Heart right ventricle (tissue), 16 donors: ENCODE data around the gene C1R. TPM values are rescaled to one million over a fixed set of nuclear protein-coding genes. Genes with fewer than 3 reads are reported as not detected.

Experiments
- ATAC-seq, 8 donors: fragments of 200-7000 bp; cut with Tn5 transposase; one replicate each; pipeline ENCODE4 v1.9.1; 2020; ENCODE audit warnings: mild to moderate bottlenecking in 8 of 8, moderate library complexity in 8 of 8, moderate number of reproducible peaks in 1 of 8
- DNase-seq, 2 donors: peaks; one replicate each; pipeline ENCODE4 v3.0.0-alpha.2; 2020
- H3K27ac ChIP-seq, 10 donors: fragments of 200-600 bp; sonication (generic) in 2 of 10; one replicate each; pipeline versions ENCODE4 v1.5.0 to v1.8.0; 2020 to 2022; ENCODE audit warnings: mild to moderate bottlenecking in 3 of 10
- H3K27me3 ChIP-seq, 7 donors: fragments of 200-600 bp; one replicate each; pipeline ENCODE4 v1.8.0; 2021 to 2022; ENCODE audit warnings: mild to moderate bottlenecking in 2 of 7
- H3K36me3 ChIP-seq, 9 donors: fragments of 200-600 bp; sonication (generic) in 1 of 9; one replicate each; pipeline versions ENCODE4 v1.5.0 to v1.8.0; 2020 to 2022; ENCODE audit warnings: mild to moderate bottlenecking in 2 of 9
- H3K4me1 ChIP-seq, 9 donors: fragments of 200-600 bp; sonication (generic) in 1 of 9; one replicate each; pipeline versions ENCODE4 v1.5.0 to v1.8.0; 2020 to 2022; ENCODE audit warnings: mild to moderate bottlenecking in 4 of 9
- H3K4me3 ChIP-seq, 10 donors: fragments of 200-600 bp; sonication (generic) in 2 of 10; one replicate each; pipeline versions ENCODE4 v1.5.0 to v1.8.0; 2020 to 2022; ENCODE audit warnings: mild to moderate bottlenecking in 7 of 10, moderate library complexity in 2 of 10
- H3K9me3 ChIP-seq, 11 donors: fragments of 200-600 bp in 10 of 11; sonication (generic) in 2 of 11; one replicate each; pipeline versions ENCODE4 v1.5.0 to v1.8.0; 2013 to 2022; ENCODE audit warnings: mild to moderate bottlenecking in 2 of 11, control low read depth in 1 of 11, moderate library complexity in 1 of 11
- WGBS, 2 donors: extraction: QIAGEN DNeasy Blood & Tissue Kit; methylation state at CpG; one replicate each; pipeline ENCODE4 v1.1.7; 2013; ENCODE audit warnings: inconsistent platforms in 1 of 2; 5-methylcytosine and 5-hydroxymethylcytosine counted together
- intact Hi-C, 10 donors: fragments of 100-400 bp; cut with DNase I; formaldehyde crosslinking; loops; one replicate each; pipeline versions ENCODE4 v1.11.1 to v1.14.2; 2022
- polyA plus RNA-seq, 2 donors: library from polyadenylated mRNA; stranded (reverse); fragments of 200-250 nt; gene quantifications; one replicate each; pipeline ENCODE4 v1.2.3, GENCODE V29; 2013
- total RNA-seq, 10 donors: library from RNA; stranded (reverse); fragmentation: NEBNext Ultra II Directional in 3 of 10; extraction: Animal tissue kit (Norgen Biotek cat#: 25700) in 3 of 10; gene quantifications; one replicate each; pipeline versions ENCODE4 v1.2.1 to v1.2.4, GENCODE V29; 2021 to 2023
- TF ChIP-seq, protein P1 (sequence below), 9 donors: fragments of 200-600 bp; sonication (generic) in 2 of 9; IDR thresholded peaks; one replicate each; pipeline versions ENCODE4 v1.5.0 to v1.8.0; 2021 to 2022; ENCODE audit warnings: antibody characterized with exemption in 9 of 9, mild to moderate bottlenecking in 5 of 9, moderate library complexity in 1 of 9
- donor health status: Arrhythmogenic right ventricular cardiomyopathy.
- donor health status: ischemic (EF 13 %, LVEDD 7.1; RV severe dilation, severe dysfunction).
- donor health status: healthy with polysubstance abuse.
- donor health status: DM: no; HTN: yes; CAD: no.
- donor health status: DM: no; HTN: no; CAD: no.
- donor health status: ischemic (EF 25% LVEDD 6.9; RV normal size, moderate dysfunction).
- donor health status: ischemic (EF 25% LVEDD 5.7; RV mildly dilated, moderate dysfunction).
- donor health status: healthy.
- donor health status: DM: yes; HTN: yes; CAD: no.
- donor health status: Ischemic cardiomyopathy.
- donor health status: ischemic (EF 35%, LVEDD 5.7; RV mildly dilated, moderate dysfunction).
- donor health status: nonischemic (EF 11% LVEDD 7.7; RV severe dilation, severe dysfunction).
- donor health status: DM: yes; HTN: yes; CAD: no.
- donor health status: PGD.
- donor health status: ischemic (EF 29% LVEDD 5.4; RV normal size, mild dysfunction).
- donor health status: nonischemic (EF 23%, LVEDD 6.1; RV moderate dilation, normal function).

Gene C1R
- total and polyA plus RNA-seq, 12 donors: 19.9 to 238 (median 71.9) TPM

DNA sequence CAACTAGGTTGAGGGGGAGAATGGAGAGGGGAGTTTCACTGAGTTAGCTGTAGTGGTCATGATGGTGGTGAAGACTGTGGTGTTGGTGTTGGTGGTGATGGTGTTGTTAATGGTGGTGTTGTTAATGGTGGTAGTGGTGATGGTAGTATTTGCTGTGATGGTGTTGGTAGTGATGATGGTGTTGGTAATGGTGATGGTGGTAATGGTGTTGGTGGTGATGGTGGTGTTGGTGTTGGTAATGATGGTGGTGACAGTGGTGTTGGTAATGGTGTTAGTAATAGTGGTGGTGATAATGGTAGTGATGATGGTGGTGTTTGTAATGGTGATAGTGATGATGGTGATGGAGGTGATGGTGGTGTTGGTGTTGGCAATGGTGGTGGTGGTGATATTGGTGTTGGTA, 9.1 kb downstream of the C1R start:
- H3K4me1 ChIP-seq: peaks cover 0 to 10% (median 0%) of the 10 kb centered on the region in 9 donors
- H3K36me3 ChIP-seq: peaks cover 0 to 63% (median 4%) of the 10 kb centered on the region in 9 donors

DNA sequence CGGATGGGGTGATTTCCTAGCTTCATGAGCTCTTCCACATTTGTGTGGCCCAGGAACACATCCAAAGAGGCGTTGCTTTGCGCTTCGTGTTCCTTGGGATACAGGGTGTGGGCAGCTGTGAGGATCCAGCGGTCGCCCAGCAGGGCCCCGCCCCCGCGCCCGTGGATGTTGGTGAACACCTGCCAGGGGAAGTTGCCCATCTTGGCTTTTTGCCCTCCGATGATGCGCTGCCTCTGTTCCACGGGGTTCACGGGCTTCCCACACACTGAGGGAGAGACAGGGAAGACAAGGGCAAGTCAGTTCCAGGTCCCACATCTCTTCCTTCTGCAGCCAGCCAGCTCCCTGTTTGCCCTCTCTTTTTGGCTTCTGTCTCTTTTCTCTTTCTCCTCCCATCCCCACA, 11.2 kb downstream of the C1R start:
- peaks cover 0 to 10% (median 0%) of the 10 kb centered on the region in 9 donors for H3K4me1 ChIP-seq
- H3K27ac ChIP-seq: no peak overlapping the region
- ATAC-seq: peak in 1 of 8 donors; percentile 44

More for the DNA sequence above, 9.1 kb downstream of the C1R start:
- H3K27me3 ChIP-seq: no peaks in the 10 kb centered on the region
- no peak for DNase-seq
- H3K27ac ChIP-seq: no peak overlapping the region
- H3K9me3 ChIP-seq: no peaks in the 10 kb centered on the region
- ATAC-seq: no peak
- no peak overlapping the region for H3K4me3 ChIP-seq
- intact Hi-C loops: no loop called here
- TF ChIP-seq, protein P1, sequence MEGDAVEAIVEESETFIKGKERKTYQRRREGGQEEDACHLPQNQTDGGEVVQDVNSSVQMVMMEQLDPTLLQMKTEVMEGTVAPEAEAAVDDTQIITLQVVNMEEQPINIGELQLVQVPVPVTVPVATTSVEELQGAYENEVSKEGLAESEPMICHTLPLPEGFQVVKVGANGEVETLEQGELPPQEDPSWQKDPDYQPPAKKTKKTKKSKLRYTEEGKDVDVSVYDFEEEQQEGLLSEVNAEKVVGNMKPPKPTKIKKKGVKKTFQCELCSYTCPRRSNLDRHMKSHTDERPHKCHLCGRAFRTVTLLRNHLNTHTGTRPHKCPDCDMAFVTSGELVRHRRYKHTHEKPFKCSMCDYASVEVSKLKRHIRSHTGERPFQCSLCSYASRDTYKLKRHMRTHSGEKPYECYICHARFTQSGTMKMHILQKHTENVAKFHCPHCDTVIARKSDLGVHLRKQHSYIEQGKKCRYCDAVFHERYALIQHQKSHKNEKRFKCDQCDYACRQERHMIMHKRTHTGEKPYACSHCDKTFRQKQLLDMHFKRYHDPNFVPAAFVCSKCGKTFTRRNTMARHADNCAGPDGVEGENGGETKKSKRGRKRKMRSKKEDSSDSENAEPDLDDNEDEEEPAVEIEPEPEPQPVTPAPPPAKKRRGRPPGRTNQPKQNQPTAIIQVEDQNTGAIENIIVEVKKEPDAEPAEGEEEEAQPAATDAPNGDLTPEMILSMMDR (IDR thresholded peaks at IDR 0.05): no peak

DNA sequence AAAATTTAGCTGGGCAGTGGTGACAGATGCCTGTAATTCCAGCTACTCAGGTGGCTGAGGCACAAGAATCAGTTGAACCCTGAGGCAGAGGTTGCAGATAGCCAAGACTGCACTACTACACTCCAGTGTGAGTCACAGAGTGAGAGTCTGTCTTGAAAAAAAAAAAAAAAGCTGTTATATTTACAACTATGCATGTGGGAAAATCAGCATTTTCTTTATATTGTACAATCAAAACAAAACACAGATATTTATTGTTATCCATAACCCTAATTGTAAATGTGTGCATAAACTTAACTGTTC, 12.5 kb downstream of the C1R start:
- TF ChIP-seq, protein P1 (IDR thresholded peaks at IDR 0.05): no peak
- DNase-seq (no peak), ATAC-seq (peak in 3 of 8 donors; percentile 20 to 63 (median 59))
- Histone ChIP-seq H3K4me1 (peaks cover 0 to 10% (median 0%) of the 10 kb centered on the region in 9 donors), H3K36me3 (peaks cover 0 to 37% (median 0%) of the 10 kb centered on the region in 9 donors), H3K9me3 (no peaks in the 10 kb centered on the region), H3K4me3 (no peak overlapping the region), H3K27ac (peak overlapping the region in 4 of 10 donors; percentile 23 to 45 (median 35)), H3K27me3 (no peaks in the 10 kb centered on the region)
- intact Hi-C loops: no loop called here

More for the DNA sequence above, 11.2 kb downstream of the C1R start:
- DNase-seq: no peak
- H3K4me3 ChIP-seq: no peak overlapping the region
- intact Hi-C loops: no loop called here
- H3K27me3 ChIP-seq: no peaks in the 10 kb centered on the region
- peaks cover 0 to 42% (median 4%) of the 10 kb centered on the region in 9 donors for H3K36me3 ChIP-seq
- no peaks in the 10 kb centered on the region for H3K9me3 ChIP-seq
- 85 to 92% methylated on average over 14 of the region's 14 CpGs for WGBS, 2 donors
- TF ChIP-seq, protein P1 (IDR thresholded peaks at IDR 0.05): no peak

DNA sequence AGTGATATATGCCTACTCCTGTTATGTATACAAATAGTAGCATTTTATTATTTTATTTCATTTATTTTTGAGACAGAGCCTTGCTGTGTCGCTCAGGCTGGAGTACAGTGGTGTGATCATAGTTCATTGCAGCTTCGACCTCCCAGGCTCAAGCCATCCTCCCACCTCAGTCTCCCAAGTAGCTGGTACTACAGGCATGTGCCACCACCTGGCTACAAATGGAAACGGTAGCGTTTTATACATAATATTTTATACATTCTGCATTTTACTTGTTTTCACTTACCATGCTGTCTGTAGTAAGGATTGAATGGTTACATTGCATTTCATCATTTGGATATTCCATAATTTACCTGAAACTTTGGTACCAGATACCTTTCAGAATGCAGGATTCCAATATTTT, 14.1 kb downstream of the C1R start:
- Histone ChIP-seq H3K4me3 (no peak overlapping the region), H3K36me3 (peaks cover 0 to 32% (median 0%) of the 10 kb centered on the region in 9 donors), H3K27ac (no peak overlapping the region), H3K27me3 (no peaks in the 10 kb centered on the region), H3K4me1 (peaks cover 0 to 13% (median 0%) of the 10 kb centered on the region in 9 donors), H3K9me3 (no peaks in the 10 kb centered on the region)
- TF ChIP-seq, protein P1 (IDR thresholded peaks at IDR 0.05): no peak
- ATAC-seq (no peak), DNase-seq (no peak)
- 78 to 81% methylated on average over 4 of the region's 4 CpGs for WGBS, 2 donors
- intact Hi-C loops: no loop called here
